ENCODE measurements around the gene EID2.
A peak's percentile ranks its signal among the peaks of the same experiment; 100 is the strongest.

The EID2 gene, protein sequence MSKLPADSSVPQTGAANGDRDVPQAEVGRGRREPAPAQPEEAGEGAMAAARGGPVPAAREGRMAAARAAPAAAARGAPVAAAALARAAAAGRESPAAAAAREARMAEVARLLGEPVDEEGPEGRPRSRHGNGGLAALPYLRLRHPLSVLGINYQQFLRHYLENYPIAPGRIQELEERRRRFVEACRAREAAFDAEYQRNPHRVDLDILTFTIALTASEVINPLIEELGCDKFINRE

GRCh38 chr19:39539518-39540332, at the start of gene EID2:
TSS of gene EID2 (minus strand) at chr19:39540161. CDS start at chr19:39540079, 82 bp downstream.
- peak; percentile 93 to 95 for DNase-seq

GRCh38 chr19:39588066-39588465, 48.1 kb upstream of the EID2 start:
- DNase-seq = no peak

GRCh38 chr19:39587496-39587895, 47.5 kb upstream of the EID2 start:
- DNase-seq = no peak

- peak; percentile 12 to 30 for DNase-seq
Measured at GRCh38 chr19:39582891-39583625, 43.1 kb upstream of the EID2 start.

- peak; percentile 50 to 58 for DNase-seq
Measured at GRCh38 chr19:39582442-39582841, 42.5 kb upstream of the EID2 start.

- no peak for DNase-seq
Measured at GRCh38 chr19:39568604-39569003, 28.6 kb upstream of the EID2 start.

DNA sequence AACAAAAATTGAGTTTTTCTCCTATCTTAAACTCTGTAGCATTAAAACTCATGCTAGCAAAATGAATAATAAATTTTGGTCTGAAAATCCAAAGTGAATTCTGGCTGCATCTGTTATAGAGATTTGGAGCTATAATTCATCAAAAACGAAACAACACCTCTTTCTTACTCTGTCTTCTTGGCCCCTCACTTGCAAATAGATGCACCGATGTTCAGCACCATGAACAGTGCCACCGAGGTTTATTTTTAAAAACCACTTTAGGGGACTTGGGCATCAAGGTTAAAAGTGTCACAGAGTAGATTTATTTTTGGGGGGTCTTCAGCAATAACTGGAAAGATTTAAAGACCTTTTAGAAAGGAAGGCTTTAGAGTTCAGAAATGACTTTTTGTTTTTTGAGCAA, 26.1 kb upstream of the EID2 start:
- DNase-seq = no peak

- no peak for DNase-seq
Measured at GRCh38 chr19:39563408-39563807, 23.4 kb upstream of the EID2 start.

DNA sequence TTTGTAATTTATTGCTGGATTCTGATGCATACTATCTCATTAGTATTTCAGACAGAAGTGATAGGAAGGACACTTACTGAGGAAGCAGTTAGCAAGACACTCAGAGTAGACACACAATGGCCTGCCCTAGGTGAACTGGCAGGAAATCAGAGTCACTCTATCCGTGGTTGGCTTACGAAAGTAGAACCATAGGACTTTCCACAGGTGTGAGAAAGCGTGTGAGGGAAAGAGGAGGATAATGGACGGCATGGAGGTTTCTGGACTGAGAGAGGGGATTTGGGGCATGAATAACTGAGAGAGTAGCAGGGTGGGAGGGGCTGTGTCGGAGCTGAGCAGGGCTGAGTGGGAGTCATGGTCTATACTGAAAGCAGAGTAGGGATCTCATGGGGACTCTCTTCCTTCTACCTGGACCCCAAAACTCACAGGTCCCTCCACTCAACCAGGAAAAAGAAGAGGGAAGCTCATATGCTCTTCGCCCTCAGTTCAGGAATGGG, 18.7 kb upstream of the EID2 start:
- DNase-seq = no peak

DNA sequence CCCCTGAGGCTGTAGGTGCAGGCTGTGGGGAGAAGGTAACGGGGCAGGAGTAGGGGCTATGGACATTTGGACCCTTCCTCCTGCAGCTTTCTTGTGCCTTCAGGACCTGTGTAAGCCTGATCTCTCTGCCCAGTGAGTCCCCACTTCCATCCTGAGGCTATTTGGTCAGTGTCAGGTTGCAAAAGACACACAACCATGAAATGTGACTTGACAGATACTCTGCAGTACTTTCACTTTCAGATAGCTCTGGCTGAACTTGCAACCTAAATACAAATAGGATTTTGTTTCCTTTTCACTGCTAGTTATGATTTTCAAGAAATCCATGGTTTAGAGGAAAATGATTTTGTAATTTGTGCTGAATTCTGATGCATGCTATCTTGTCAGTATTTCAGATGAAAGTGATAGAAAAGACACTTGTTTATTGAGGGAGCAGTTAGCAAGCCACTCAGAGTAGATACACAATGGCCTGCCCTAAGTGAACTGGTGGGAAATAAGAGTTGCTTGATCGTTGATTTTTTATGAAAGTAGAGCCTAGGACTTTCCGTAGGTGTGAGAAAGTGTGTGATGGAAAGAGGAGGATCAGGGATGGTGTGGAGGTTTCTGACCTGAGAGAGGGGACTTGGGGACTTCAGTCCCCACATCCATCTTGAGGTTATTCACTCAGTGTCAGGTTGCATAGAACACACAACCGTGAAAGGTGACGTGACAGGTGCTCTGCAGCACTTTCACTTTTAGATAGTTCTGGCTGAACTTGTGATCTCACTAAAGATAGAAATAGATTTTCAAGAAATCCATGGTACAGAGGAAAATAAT, 18.1 kb upstream of the EID2 start:
- no peak for DNase-seq

- no peak for DNase-seq
Measured at GRCh38 chr19:39555883-39556282, 15.9 kb upstream of the EID2 start.

- DNase-seq = no peak
Measured at GRCh38 chr19:39554701-39555311, 14.8 kb upstream of the EID2 start.

- no peak for DNase-seq
Measured at GRCh38 chr19:39553082-39553652, 13.2 kb upstream of the EID2 start.

- DNase-seq = no peak
Measured at GRCh38 chr19:39550197-39550596, 10.2 kb upstream of the EID2 start.

GRCh38 chr19:39546599-39546998, 6.6 kb upstream of the EID2 start:
- DNase-seq = no peak

DNA sequence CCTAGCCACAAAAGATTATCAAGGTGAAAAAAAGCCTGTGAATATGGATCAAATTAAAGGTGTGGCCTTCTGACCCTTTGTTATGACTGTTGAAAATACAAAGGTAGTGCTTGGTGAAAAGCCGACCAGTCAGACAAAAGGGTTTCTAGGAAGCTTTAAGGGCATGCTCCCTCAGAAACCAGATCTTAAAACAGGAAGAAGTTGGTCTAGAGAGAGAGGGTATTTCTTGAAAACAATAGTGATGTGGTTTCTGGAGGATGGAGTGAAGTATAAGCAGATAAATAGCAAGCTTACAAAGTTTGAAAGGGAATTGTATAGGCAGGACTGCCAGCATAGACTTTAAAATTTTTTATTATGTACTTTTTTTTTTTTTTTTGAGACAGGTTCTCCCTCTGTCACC, 5.0 kb upstream of the EID2 start:
- no peak for DNase-seq

GRCh38 chr19:39544226-39544903, 4.4 kb upstream of the EID2 start:
- no peak for DNase-seq

- no peak for DNase-seq
Measured at GRCh38 chr19:39543477-39543857, 3.5 kb upstream of the EID2 start.

DNA sequence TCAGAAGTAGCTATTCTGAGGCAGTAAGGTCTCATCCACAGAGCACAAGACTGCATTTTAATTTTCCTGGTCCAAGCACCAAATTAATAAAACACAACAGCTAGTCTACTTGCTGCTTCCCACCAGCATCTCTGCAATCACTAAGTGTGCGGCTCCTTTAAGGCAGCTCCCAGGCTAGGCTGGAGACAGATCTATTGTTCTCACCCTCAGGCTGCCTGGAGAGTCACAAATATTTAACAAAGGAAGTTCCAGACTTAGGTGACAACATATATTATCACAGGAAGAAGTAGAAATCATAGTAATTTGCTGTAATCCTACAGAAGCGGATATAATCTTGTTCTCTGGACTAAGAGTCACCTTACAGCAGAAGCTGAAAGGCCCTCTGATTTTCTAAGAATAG, 2.2 kb upstream of the EID2 start:
- DNase-seq = no peak

GRCh38 chr19:39540333-39540673, 342 bp upstream of the EID2 start:
- no peak for DNase-seq

GRCh38 chr19:39539165-39539517, 820 bp downstream of the EID2 start:
- DNase-seq = no peak

DNA sequence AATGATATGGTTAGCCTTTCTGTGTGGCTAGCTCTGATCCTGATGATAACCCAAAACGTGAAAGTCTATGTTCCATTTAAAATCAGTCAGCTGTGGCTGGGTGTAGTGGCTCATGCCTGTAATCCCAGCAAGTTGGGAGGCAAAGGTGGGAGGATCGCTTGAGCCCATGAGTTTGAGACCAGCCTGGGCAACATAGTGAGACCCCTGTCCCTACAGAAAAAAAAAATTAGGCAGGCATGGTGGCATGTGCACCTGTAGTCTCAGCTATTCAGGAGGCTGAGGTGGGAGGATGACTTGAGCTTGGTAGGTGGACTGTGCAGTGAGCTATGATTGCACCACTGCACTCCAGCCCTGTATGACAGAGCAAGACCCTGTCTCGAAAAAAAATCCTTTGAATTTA, 6.2 kb downstream of the EID2 start:
- DNase-seq = no peak
